Peyer's patch (tissue), 4 donors: ENCODE measurements around the gene SPPL3.

Experiments used
- POLR2A ChIP-seq, 2 donors: fragments of 450-650 bp; IDR thresholded peaks; one replicate each; pipeline ENCODE4 v1.5.1; 2017; ENCODE audit warnings: antibody characterized with exemption in 2 of 2, mild to moderate bottlenecking in 2 of 2, moderate library complexity in 2 of 2
- TF ChIP-seq, protein P1 (sequence below), 6 experiments: fragments of 450-650 bp in 4 of 6; fragments of 200-600 bp in 2 of 6; sonication (generic) in 1 of 6; IDR thresholded peaks; one replicate each; pipeline ENCODE4 v1.5.1; 2017 to 2019; ENCODE audit warnings: antibody characterized with exemption in 6 of 6, mild to moderate bottlenecking in 3 of 6, moderate library complexity in 1 of 6

DNA sequence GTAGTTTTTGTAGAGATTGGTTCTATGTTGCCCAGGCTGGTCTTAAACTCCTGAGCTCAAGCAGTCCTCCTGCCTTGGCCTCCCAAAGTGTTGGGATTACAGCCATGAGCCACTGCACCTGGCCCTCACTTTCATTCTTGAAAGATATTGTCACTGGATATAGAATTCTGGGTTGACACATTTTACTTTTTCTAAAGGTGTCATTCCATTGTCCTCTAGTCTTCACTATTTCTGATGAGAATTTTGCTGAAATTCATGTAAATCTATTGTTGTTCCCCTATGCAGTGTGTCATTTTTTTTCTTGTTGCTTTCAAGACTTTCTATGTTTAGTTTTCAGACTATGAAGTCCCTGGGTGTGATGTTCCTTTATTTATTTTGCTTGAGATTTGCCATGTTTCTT, 149.4 kb downstream of the SPPL3 start:
- TF ChIP-seq, protein P1, sequence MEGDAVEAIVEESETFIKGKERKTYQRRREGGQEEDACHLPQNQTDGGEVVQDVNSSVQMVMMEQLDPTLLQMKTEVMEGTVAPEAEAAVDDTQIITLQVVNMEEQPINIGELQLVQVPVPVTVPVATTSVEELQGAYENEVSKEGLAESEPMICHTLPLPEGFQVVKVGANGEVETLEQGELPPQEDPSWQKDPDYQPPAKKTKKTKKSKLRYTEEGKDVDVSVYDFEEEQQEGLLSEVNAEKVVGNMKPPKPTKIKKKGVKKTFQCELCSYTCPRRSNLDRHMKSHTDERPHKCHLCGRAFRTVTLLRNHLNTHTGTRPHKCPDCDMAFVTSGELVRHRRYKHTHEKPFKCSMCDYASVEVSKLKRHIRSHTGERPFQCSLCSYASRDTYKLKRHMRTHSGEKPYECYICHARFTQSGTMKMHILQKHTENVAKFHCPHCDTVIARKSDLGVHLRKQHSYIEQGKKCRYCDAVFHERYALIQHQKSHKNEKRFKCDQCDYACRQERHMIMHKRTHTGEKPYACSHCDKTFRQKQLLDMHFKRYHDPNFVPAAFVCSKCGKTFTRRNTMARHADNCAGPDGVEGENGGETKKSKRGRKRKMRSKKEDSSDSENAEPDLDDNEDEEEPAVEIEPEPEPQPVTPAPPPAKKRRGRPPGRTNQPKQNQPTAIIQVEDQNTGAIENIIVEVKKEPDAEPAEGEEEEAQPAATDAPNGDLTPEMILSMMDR (IDR thresholded peaks at IDR 0.05) = no peak
- no peak for TF ChIP-seq POLR2A (IDR thresholded peaks at IDR 0.05)
